Glomerular visceral epithelial cell (primary cell): Measurements from ENCODE around the gene SARM1.
A peak's percentile ranks its signal among the peaks of the same experiment; 100 is the strongest.

Experiments
- DNase-seq: peaks from one replicate; pipeline ENCODE4 v3.0.0-alpha.2; 2016; ENCODE audit errors: extremely low spot score

SARM1 gene

GRCh38 chr17:28395968-28396367 lies 24.5 kb downstream of the SARM1 start:
- DNase-seq: no peak

GRCh38 chr17:28396635-28397239 lies 25.2 kb downstream of the SARM1 start:
- DNase-seq: no peak

- DNase-seq: no peak
These were observed 25.8 kb downstream of the SARM1 start for GRCh38 chr17:28397275-28397674.

GRCh38 chr17:28397687-28398279 lies 26.3 kb downstream of the SARM1 start:
- DNase-seq: no peak

- peak; percentile 85 for DNase-seq
These were observed 26.9 kb downstream of the SARM1 start for GRCh38 chr17:28398280-28398981.

- no peak for DNase-seq
These were observed 28.3 kb downstream of the SARM1 start for GRCh38 chr17:28399808-28400207.

GRCh38 chr17:28402224-28402630 lies 30.7 kb downstream of the SARM1 start:
- DNase-seq: no peak

GRCh38 chr17:28402844-28403243 lies 31.4 kb downstream of the SARM1 start:
- DNase-seq: no peak

GRCh38 chr17:28404007-28404406 lies 32.5 kb downstream of the SARM1 start:
- no peak for DNase-seq

GRCh38 chr17:28404461-28404811 lies 32.9 kb downstream of the SARM1 start:
- DNase-seq: no peak

GRCh38 chr17:28404812-28405570 lies 33.5 kb downstream of the SARM1 start:
- no peak for DNase-seq

GRCh38 chr17:28405632-28406472 lies 34.4 kb downstream of the SARM1 start, which contains the start of gene SLC46A1:
Gene SLC46A1 (minus strand): TSS chr17:28406212. CDS start chr17:28406114, 98 bp downstream.
- DNase-seq: peak; percentile 53

- DNase-seq: no peak
These were observed 35.0 kb downstream of the SARM1 start for GRCh38 chr17:28406473-28406814.

GRCh38 chr17:28407130-28407973 lies 35.9 kb downstream of the SARM1 start:
- peak; percentile 42 for DNase-seq

GRCh38 chr17:28407974-28408306 lies 36.4 kb downstream of the SARM1 start:
- no peak for DNase-seq

- no peak for DNase-seq
These were observed 40.6 kb downstream of the SARM1 start for GRCh38 chr17:28412099-28412498.

GRCh38 chr17:28413804-28414203 lies 42.3 kb downstream of the SARM1 start:
- no peak for DNase-seq

GRCh38 chr17:28415886-28416285 lies 44.4 kb downstream of the SARM1 start:
- DNase-seq: no peak

- DNase-seq: peak; percentile 70
These were observed 45.3 kb downstream of the SARM1 start for GRCh38 chr17:28416703-28417311.

- DNase-seq: no peak
These were observed 50.4 kb downstream of the SARM1 start for GRCh38 chr17:28421787-28422305.
